Hematopoietic multipotent progenitor cell (in vitro differentiated cells): ENCODE data around the gene FADS2. TPM values are rescaled to one million over a fixed set of nuclear protein-coding genes. Genes with fewer than 3 reads are reported as not detected.
A peak's percentile ranks its signal among the peaks of the same experiment; 100 is the strongest.

ENCODE experiments used
- DNase-seq, 3 donors: peaks; one replicate each; pipeline ENCODE4 v3.0.0-alpha.2; 2011 to 2015; ENCODE audit warnings: low read depth in 2 of 3, low spot score in 2 of 3
- total RNA-seq: library from RNA; depleted of rRNA; stranded (reverse); fragments of >200 nt; gene quantifications from one replicate; pipeline ENCODE4 v1.2.3, GENCODE V29; 2012

Gene FADS2
- total RNA-seq, 1 donor, result 110 TPM

DNA sequence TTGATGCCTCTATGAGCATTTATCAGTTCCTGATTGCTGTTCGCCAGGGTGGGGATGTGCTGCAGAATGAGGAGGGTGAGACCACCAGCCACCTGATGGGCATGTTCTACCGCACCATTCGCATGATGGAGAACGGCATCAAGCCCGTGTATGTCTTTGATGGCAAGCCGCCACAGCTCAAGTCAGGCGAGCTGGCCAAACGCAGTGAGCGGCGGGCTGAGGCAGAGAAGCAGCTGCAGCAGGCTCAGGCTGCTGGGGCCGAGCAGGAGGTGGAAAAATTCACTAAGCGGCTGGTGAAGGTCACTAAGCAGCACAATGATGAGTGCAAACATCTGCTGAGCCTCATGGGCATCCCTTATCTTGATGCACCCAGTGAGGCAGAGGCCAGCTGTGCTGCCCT, 32.6 kb upstream of the FADS2 start:
- no peak for DNase-seq

DNA sequence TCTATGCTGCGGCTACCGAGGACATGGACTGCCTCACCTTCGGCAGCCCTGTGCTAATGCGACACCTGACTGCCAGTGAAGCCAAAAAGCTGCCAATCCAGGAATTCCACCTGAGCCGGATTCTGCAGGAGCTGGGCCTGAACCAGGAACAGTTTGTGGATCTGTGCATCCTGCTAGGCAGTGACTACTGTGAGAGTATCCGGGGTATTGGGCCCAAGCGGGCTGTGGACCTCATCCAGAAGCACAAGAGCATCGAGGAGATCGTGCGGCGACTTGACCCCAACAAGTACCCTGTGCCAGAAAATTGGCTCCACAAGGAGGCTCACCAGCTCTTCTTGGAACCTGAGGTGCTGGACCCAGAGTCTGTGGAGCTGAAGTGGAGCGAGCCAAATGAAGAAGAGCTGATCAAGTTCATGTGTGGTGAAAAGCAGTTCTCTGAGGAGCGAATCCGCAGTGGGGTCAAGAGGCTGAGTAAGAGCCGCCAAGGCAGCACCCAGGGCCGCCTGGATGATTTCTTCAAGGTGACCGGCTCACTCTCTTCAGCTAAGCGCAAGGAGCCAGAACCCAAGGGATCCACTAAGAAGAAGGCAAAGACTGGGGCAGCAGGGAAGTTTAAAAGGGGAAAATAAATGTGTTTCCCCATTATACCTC, 32.1 kb upstream of the FADS2 start:
- DNase-seq, result no peak

DNA sequence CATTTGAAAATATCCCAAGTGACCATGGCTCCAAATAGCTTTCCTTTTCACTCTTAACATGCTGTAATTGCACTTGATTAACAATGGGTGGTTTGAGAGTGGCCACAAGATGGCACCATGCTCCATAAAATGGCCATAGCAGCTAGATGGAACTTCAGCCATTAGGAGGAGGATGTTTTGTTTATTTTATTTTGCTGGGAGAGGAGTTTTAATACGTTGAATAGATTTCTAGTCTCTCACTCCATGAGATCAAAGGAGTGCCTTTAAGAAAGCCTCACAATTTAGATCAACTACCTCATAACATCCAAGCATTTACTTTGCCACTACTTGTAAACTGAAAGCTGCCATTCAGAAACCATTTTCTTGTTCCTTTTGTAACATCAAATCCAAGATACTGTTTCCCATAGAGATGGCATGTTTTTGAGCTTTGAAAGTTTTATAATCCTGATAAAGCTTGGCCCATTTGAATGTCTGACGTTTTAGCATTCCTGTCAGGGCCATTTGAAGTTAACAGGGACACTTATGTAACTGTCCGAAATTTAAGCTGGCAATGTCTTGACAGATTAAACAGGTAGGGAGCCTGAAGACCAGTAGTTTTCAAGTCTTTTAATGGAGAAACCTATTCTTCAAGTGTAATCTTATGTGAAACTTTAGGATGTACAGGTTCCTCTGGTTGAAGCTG, 30.7 kb upstream of the FADS2 start:
- peak in 2 of 3 donors; percentile 79 to 91 for DNase-seq

DNA sequence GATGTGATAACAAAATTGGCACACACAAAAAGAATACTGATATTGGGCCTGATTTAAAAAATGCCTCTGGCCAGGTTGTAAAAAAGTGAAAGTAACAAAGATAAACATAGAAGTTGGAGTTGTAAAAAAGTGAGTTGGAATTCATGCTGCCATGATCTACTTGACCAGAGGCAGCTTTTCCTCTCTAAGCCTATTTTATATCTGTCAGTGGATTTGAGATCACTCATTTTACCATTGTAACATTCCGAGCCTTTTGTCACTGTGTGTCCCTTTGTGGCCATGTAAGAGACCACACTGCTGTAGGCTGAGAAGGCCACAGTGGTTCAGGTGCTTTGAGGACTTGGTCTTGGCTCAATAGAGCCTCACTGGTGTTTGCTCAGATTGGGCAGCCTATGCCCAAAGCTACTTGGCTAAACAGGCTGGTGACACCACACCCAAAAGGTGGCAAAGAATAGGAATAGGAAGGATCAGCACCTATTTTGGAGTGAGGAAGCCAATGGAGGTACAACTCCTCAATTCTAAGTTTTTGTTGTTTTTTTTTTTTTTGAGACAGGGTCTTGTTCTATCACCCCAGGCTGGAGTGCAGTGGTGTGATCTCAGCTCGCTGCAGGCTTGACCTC, 28.3 kb upstream of the FADS2 start:
- no peak for DNase-seq

DNA sequence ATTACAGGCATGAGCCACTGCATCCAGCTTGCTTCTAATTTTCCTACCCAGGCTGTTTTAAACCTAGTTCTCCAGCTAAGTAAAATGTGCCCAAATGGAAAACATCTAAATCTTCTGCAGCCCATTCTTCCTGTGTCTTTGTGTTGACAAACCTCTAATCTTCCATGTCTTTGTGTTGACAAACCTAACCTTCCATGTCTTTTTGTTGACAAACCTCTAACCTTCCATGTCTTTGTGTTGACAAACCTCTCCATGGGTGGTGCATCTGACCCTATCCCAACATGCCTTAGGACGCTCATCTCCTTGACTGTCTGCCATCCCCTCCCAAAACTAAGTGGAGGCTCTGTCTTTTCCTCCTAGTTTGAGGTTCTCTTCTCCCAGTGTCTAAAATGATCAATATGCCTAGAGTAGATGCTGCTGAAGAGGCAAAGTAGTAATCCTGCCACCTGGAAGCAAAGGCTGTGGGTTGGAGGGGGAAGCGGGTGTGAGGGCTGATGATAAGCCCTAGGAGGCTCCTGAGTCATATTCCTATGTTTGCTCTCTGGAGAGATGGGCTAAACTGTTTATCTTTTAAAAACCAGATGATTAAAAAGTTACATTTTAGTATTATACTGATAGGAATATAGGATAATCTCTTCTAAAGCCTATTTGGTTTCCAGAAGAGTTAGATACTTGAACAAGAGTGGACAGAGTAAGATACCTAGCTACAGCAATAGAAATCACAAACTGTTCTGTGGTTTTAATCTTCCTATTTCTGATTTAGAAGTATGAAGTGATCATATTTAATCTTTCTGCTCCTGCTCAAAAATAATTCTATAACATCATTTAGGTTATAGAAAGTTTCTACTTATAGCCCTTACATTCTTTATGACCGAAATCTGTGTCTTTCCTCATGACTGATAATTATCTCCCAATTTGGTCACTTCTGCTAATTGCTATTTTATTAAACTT, 27.5 kb upstream of the FADS2 start:
- DNase-seq, result no peak

DNA sequence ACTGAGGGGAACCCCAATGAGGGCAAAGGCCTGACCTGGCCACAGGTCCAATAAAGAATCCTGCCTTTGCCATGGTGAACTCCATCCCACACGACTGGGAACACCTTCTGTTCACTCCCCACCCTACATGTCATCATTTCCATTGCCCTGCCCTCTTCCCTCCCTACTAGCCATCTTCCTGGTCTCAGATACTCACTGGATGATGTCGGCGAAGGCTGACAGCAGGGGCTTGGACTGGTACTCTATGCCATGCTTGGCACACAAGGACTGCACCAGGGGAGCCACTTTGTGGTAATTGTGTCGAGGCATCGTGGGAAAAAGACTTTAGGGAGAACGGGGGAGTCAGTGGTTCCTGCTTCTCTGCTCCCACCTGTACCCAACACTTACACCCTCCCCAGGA, 25.5 kb upstream of the FADS2 start:
- DNase-seq, result no peak

DNA sequence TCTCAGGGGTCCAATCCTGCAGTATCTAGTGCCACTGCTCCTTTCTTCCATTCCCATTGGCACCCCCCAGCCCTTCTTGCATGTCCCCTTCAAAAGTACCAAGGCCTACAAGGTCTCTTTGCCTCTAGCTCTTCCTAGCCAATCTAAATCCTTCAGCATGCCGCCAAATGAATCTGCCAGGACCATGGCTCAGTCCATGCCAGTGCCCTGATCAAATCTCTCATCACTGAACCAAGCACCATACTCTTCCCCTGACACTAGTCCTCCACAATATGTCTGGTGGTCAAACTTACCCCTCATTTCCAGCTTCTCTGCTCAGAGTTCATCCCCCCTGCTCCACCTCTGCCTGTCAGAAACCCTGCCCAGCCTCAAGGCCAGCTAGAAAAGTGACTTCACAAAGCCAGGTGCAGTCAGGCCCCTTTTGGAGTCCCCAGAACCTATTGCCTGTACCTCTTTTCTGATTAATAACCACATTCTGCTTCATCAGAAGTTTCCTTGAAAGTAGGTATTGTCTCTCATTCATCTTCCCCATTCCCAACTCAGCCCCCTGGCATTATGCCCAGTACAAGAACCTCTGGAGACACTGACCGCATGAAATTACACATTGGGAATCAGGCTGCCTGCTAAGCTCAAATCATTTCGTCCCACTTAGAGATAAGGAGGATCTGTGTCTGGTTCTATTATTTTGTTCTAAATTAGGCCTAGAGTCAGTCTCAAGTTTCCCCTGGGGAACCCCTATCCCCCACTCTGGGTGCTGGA, 24.0 kb upstream of the FADS2 start:
- DNase-seq, result no peak

DNA sequence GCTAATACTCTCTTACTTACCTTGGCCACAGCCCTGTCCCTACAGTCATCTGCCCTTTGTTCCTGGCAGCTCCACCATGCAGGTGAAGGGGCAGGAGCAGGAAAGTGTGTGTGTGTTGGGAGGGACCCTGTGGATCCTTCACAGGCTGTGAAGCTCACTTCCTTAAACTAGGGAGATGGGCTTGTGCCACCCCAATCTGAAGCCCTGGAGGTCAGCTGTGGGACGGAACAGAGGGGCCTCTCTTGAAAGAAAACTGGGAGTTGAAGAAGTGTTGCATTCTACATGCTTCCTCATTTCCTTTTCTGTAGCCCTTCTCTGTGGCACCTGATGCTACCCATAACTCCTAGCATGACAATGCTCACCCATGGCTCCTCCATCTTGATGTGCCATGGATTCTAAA, 23.0 kb upstream of the FADS2 start:
- no peak for DNase-seq

DNA sequence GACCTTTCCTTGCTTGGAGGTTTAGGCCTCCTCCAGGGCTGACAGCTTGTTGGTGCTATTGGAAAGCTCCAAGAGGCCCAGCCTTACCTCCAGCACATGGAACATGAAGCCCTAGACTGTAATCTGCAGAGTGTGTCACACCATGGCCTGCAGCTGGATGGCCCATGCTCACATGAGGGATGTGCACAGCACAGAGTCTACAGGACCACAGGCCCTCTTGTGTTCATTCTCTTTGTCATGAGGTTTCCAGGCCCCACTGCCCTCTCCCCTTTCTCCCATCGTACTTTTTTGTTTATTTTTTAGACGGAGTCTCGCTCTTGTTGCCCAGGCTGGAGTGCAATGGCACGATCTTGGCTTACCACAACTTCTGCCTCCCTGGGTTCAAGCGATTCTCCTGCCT, 21.3 kb upstream of the FADS2 start:
- no peak for DNase-seq

DNA sequence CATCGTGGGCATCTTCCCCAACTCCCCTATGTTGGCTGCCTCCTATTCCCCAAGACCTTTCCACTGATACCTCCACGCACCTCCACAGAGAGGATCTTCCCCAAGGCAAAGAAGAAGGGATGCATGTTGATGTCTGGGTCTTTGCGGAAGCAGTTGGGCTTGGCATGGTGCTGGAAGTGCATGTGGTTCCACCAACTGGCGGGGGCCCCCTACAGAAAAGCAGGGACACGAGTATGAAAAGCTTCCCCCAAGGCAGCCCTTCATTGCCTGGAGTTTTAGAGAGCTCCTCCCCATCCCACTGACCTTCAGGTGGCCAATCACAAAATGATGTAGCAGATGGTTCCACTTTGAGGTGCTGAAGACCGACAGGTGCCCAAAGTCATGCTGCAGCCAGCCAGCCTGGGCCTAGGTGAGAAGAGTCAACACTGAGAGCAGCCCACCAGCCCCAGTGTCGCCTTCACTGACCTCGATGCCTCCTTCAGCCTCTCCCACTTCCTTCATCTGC, 17.4 kb upstream of the FADS2 start:
- no peak for DNase-seq

DNA sequence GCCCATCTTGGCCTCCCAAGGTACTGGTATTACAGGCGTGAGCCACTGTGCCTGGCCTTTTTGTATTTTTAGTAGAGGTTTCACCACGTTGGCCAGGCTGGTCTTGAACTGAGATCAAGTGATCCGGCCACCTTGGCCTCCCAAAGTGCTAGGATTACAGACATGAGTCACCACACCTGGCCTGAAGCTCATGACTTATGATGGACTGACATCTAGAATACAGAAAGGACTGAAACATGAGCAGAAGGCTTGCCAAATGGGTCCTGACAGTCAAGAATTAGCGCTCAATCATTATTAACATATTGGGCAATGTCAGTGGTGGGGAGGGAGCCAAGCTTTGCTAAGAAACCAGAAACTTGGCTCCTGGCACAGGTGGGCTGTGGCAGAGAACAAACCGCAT, 16.3 kb upstream of the FADS2 start:
- DNase-seq, result no peak

DNA sequence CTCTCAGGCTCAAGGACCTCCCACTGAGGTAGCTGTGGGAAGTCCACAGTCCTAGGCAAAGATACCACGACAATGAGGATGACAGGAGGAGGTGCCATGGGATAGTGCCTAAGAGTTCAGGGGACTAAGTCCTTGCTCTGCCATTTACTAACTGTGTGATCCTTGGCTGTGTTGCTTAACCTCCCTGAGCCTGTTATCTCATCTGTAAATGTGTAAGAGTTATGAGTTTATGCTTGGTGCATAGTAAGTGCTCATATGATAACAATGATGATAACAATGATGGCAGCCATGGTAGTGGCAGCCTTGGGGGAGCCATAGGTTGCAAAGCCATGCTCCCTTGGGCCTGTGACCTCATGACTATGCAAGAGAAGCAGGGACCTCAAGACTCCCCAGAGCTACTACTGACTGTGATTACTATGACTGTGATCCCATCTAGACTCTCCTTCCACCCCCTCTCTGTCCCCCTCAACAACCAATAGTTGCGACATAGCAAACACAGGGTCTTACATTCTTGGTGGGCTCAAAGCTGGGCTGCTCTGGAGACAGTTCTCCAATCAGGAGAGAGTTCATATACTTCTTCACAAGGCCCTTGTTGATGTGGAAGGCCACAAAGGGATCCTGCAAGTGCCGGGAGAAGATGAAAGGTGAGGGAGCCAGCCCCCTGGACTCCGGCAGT, 15.2 kb upstream of the FADS2 start:
- DNase-seq, result no peak

DNA sequence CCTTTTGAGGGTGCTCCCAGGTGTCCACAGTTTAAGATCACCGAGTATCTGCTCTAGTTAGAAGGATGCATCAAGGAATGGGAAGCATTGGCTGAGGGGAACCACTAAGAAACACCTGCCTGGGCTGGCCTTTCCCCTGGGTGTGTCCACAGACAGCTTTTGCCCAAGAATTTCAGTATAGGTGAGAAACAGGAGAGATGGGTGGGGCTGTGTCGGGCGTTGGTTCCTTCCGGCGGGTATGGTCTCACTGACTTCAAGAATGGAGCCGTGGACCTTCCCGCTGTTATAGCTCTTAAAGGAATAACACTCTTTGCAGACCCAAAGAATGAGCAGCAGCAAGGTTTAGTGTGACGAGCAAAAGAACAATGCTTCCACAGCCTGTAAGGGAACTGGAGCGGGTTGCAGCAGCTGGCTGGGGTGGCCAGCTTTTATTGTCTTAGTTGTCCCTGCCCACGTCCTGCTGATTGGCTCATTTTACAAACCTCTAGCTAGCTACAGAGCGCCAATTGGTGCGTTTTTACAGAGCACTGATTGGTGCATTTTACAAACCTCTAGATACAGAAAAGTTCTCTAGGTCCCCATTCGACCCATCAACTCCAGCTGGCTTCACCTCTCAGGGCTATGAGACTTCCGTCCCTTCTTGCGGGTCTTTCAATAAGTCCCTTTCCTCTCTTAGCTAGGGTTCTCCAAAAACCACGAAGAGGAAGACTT, 13.7 kb upstream of the FADS2 start:
- peak in 2 of 3 donors; percentile 55 to 80 for DNase-seq

DNA sequence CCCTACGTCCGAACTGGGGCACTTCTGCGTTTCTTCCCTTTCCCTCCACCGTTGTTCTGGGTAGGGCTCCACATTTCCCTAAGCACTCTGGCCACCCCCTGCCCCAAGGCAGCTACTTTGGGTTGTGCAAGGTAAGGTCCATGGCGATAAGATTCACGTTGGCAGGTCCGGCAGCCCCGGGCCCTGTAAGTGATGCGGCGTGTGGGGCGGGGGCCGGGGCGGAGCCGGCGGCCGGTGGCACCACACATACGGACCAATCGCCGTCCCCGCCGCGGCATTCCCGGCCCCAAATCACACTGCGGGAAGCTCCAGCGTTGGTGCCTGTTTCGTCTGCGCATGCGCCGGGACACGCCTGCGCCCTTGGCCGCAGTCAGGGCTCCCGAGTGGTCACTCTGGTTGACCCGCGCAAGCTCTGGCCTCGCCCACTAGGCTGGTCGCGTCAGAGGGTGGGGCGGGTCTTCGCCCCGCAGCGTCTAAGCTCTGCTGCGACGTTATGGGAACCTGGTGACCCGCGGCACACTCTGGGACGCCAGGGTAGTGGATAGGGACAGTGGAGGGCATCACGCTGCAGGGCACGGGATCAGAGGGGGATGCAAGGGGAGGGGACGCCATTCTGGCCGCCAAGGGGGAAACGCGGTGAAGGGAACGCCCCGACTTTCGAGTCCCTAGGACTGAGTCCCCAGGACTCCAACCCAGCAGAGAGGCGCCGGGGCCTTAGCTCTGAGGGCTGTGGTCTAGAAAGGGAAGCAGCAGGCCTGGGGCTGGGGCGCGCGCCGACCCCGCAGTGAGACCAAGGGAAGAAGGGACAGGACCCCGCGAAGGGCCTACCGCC, 12.9 kb upstream of the FADS2 start:
- peak in 2 of 3 donors; percentile 65 to 80 for DNase-seq

DNA sequence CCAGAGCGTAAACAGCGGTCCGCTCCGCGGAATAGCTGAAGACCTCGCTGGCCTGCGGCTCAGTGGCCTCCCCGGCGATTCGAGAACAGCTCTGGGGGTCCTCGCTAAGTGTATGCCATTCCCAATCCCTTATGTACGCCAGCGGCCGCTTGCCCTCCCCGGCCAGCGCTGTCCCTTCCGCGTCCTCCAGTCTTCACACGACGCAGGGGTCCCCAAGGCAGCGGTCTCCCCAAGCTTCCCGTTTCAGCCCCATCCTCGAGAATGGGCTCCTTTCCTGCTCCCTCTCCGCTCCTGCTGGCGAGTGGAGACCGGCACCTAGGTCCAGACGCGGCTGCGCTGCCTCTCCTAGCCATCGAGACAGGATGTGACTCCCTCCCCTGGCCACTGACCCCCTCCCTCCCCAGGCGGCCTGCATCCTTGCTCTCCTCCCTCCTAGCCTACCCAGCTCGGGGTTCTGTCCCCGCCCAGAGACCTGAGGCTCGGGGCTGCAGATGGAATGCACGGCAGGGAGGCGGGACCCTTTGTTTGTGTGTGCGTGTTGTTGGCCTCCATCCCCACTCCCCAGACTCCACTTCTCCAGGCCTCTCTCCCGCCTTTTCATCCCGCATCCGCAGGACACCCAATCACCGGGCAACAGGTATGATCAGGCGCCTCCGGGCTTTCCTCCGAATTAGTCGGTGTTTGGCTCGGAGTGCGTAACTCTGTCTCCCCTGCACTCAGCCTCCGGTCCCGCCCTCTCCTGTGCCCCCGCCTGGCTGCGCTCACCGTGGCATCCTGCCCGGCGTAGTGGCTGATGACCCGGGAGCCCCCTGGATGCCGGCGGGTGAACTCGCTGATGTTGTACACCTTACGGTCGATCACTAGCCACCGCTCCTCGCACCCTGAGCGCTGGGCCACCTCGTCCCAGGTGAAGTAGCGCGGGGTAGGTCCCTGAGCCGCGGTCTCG, 12.0 kb upstream of the FADS2 start:
- DNase-seq, result peak in 2 of 3 donors; percentile 83 to 86

DNA sequence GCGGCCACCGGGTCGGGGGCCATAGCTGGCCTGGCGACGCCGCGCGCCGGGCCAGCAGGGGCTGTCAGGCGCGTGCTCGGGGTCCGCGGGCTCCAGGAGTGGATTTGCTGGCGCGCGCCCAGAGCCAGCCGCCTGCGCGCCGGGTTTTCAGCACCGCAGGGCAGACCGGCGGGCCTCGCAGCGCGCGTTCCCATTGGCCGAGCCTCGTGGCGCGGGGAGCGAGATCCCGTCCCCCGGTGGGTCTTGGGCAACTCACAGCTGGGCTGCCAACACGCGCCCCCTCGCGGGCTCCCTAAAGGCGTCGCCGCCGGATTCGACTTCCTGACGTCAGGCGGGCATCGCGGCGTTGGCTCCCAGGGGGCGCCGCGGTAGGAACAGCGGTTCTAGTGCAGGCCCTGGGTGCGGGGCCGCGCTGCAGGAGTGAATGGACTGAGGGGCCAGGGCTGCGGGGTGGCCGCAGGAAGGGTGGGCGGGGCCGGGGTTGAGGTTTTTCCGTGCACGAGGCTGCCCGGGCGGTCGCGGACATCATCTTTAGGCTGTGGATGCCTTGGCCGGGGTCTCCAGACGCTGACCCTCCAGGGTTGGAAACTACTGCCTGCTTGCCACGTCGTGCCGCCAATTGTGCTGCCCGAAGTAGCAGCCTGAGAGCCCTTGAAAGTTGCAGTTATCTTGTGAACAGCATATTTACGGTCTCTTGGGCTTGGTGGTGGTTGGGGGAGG, 11.2 kb upstream of the FADS2 start, which contains the start of gene FADS1:
Gene FADS1 (minus strand): TSS at position 268 of the 720 bp plus-strand sequence. CDS start 74 bp downstream, at position 194.
- DNase-seq, result peak in 2 of 3 donors; percentile 97
